Pancreas (tissue), 10 donors: Measurements from ENCODE around the gene TTBK2. TPM values are rescaled to one million over a fixed set of nuclear protein-coding genes. Genes with fewer than 3 reads are reported as not detected.

Experiments used
- ATAC-seq, 4 donors: fragments of 200-7000 bp; cut with Tn5 transposase; one replicate each; pipeline versions ENCODE4 v1.8.0 to v1.9.1; 2020; ENCODE audit warnings: mild to moderate bottlenecking in 4 of 4, moderate library complexity in 4 of 4
- DNase-seq, 6 donors: peaks; one replicate each; pipeline ENCODE4 v3.0.0-alpha.2; 2020
- FAIRE-seq: peaks from 2 replicates; lab custom pipeline; 2012; peaks lifted over from hg19 to GRCh38; lab: Jason Lieb, UNC
- H3K27ac ChIP-seq, 4 donors: fragments of 200-600 bp; sonication (generic); 1 replicate in 3 of 4; 2 replicates in 1 of 4; pipeline versions ENCODE4 v1.5.0 to v1.8.0; 2020
- H3K27me3 ChIP-seq, 4 donors: fragments of 200-600 bp; one replicate each; pipeline ENCODE4 v1.8.0; 2021
- H3K36me3 ChIP-seq, 3 donors: fragments of 200-600 bp; sonication (generic) in 1 of 3; one replicate each; pipeline versions ENCODE4 v1.5.0 to v1.8.0; 2020 to 2021
- H3K4me1 ChIP-seq, 3 donors: fragments of 200-600 bp; one replicate each; pipeline ENCODE4 v1.8.0; 2021
- H3K4me3 ChIP-seq, 4 donors: fragments of 200-600 bp; sonication (generic) in 2 of 4; one replicate each; pipeline versions ENCODE4 v1.5.0 to v1.8.0; 2020 to 2021
- H3K9me3 ChIP-seq, 4 donors: fragments of 200-600 bp; one replicate each; pipeline ENCODE4 v1.8.0; 2021
- CTCF ChIP-seq, 4 donors: fragments of 200-600 bp; sonication (generic) in 3 of 4; IDR thresholded peaks; one replicate each; pipeline versions ENCODE4 v1.5.0 to v1.8.0; 2021; ENCODE audit warnings: antibody characterized with exemption in 4 of 4
- WGBS, 2 donors: extraction: QIAGEN DNeasy Blood & Tissue Kit; methylation state at CpG; one replicate each; pipeline ENCODE4 v1.1.7; 2013; 5-methylcytosine and 5-hydroxymethylcytosine counted together
- intact Hi-C, 3 donors: fragments of 100-400 bp; cut with DNase I; formaldehyde crosslinking; loops; one replicate each; pipeline versions ENCODE4 v1.11.1 to v1.14.2; 2022
- polyA plus RNA-seq, 2 donors: library from polyadenylated mRNA; stranded (reverse); fragments of 200-250 nt; gene quantifications; one replicate each; pipeline ENCODE4 v1.2.3, GENCODE V29; 2013
- total RNA-seq, 6 donors: library from RNA; stranded (reverse); fragmentation: NEBNext Ultra II Directional in 4 of 6; extraction: Animal tissue kit (Norgen Biotek cat#: 25700) in 4 of 6; gene quantifications; one replicate each; pipeline versions ENCODE4 v1.2.1 to v1.2.4, GENCODE V29; 2021 to 2023
- donor health status: healthy with polysubstance abuse.
- donor health status: DM: no; HTN: no; CAD: no; lungs with moderate emphysema.
- donor health status: DM: no; HTN: no; CAD: no.
- donor health status: control.
- donor health status: control.
- donor health status: Bipolar disorder and iron deficiency.
- donor health status: DM: yes; HTN: yes; CAD: no.
- donor health status: DM: no; HTN: no; CAD: no.
- donor health status: DM: no; HTN: no; CAD: no.
- donor health status: DM: yes; HTN: yes; CAD: no.

The TTBK2 gene
- total and polyA plus RNA-seq, 8 donors = 1.7 to 8.5 (median 4.8) TPM

GRCh38 chr15:42724276-42724675 is 196.3 kb downstream of the TTBK2 start:
- H3K9me3 ChIP-seq = no peaks in the 10 kb centered on the region
- ATAC-seq (no peak), DNase-seq (peak in 1 of 6 donors; percentile 5), FAIRE-seq (no peak)
- no peak overlapping the region for H3K4me3 ChIP-seq
- WGBS, 2 donors = 86 to 89% methylated on average over 6 of the region's 6 CpGs
- peaks cover 0 to 42% (median 5%) of the 10 kb centered on the region in 3 donors for H3K36me3 ChIP-seq
- intact Hi-C loops = no loop called here
- H3K27ac ChIP-seq = no peak overlapping the region
- no peaks in the 10 kb centered on the region for H3K4me1 ChIP-seq
- TF ChIP-seq CTCF (IDR thresholded peaks at IDR 0.05) = no peak
- H3K27me3 ChIP-seq = no peaks in the 10 kb centered on the region

- Histone ChIP-seq H3K4me3 (no peak overlapping the region), H3K27me3 (no peaks in the 10 kb centered on the region), H3K36me3 (peaks cover 0 to 30% (median 0%) of the 10 kb centered on the region in 3 donors), H3K27ac (no peak overlapping the region), H3K4me1 (no peaks in the 10 kb centered on the region), H3K9me3 (no peaks in the 10 kb centered on the region)
- FAIRE-seq (no peak), ATAC-seq (no peak), DNase-seq (no peak)
- TF ChIP-seq CTCF (IDR thresholded peaks at IDR 0.05) = no peak
- intact Hi-C loops = no loop called here
- WGBS, 2 donors = 80 to 81% methylated on average over 4 of the region's 4 CpGs
These were observed 197.5 kb downstream of the TTBK2 start for GRCh38 chr15:42723068-42723467.

- Histone ChIP-seq H3K4me1 (no peaks in the 10 kb centered on the region), H3K27ac (no peak overlapping the region), H3K4me3 (no peak overlapping the region), H3K27me3 (no peaks in the 10 kb centered on the region), H3K36me3 (peaks cover 0 to 23% (median 0%) of the 10 kb centered on the region in 3 donors), H3K9me3 (no peaks in the 10 kb centered on the region)
- no peak for ATAC-seq
- no peak for FAIRE-seq
- WGBS, 2 donors = 70 to 80% methylated on average over 3 of the region's 3 CpGs
- DNase-seq = peak in 2 of 6 donors; percentile 6 to 15
- intact Hi-C loops = no loop called here
- TF ChIP-seq CTCF (IDR thresholded peaks at IDR 0.05) = no peak
These were observed 198.7 kb downstream of the TTBK2 start for GRCh38 chr15:42721916-42722315.

- ATAC-seq = peak in 1 of 4 donors; percentile 39
- WGBS, 2 donors = 75 to 80% methylated on average over 6 of the region's 6 CpGs
- Histone ChIP-seq H3K4me3 (no peak overlapping the region), H3K27me3 (no peaks in the 10 kb centered on the region), H3K9me3 (no peaks in the 10 kb centered on the region), H3K27ac (no peak overlapping the region), H3K4me1 (no peaks in the 10 kb centered on the region), H3K36me3 (peaks cover 0 to 20% (median 0%) of the 10 kb centered on the region in 3 donors)
- intact Hi-C loops = no loop called here
- peak in 1 of 6 donors; percentile 31 for DNase-seq
- no peak for FAIRE-seq
- TF ChIP-seq CTCF (IDR thresholded peaks at IDR 0.05) = no peak
These were observed 199.6 kb downstream of the TTBK2 start for GRCh38 chr15:42721016-42721415.

GRCh38 chr15:42720071-42720470 is 200.5 kb downstream of the TTBK2 start:
- Histone ChIP-seq H3K36me3 (peaks cover 0 to 10% (median 0%) of the 10 kb centered on the region in 3 donors), H3K4me1 (no peaks in the 10 kb centered on the region), H3K4me3 (no peak overlapping the region), H3K27ac (no peak overlapping the region), H3K9me3 (no peaks in the 10 kb centered on the region), H3K27me3 (no peaks in the 10 kb centered on the region)
- no peak for TF ChIP-seq CTCF (IDR thresholded peaks at IDR 0.05)
- FAIRE-seq (no peak), ATAC-seq (no peak), DNase-seq (no peak)
- 77% methylated on average over 3 of the region's 3 CpGs for WGBS, 2 donors
- intact Hi-C loops = no loop called here
